SKM-1 treated with dmso at 0.1 percent for 144 hours (cell line): ENCODE measurements around the gene TUNAR.

Experiments used
- DNase-seq: peaks from one replicate; lab custom pipeline; 2025; ENCODE audit not compliant: unreplicated experiment; lab: John Stamatoyannopoulos, UW

TUNAR gene

DNA sequence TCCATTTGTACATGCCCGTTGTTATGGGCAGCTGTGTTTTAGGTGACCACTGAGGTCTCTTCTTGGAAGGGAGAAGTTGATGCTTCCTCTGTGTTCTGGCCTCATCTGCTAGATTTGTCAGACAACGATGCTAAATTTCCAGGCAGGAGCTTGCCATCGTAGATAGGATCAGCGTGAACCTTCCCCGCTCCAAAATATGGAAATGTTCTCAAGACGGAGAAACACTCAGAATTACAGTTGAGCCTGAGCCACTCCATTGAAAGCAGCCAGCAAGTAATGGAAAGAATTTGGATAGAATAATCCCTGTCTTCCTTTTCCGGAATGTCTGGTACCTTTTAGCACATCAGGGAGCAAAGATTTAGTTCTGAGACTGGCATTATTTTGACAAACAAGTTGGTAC is 34.8 kb downstream of the TUNAR start:
- no peak for DNase-seq

DNA sequence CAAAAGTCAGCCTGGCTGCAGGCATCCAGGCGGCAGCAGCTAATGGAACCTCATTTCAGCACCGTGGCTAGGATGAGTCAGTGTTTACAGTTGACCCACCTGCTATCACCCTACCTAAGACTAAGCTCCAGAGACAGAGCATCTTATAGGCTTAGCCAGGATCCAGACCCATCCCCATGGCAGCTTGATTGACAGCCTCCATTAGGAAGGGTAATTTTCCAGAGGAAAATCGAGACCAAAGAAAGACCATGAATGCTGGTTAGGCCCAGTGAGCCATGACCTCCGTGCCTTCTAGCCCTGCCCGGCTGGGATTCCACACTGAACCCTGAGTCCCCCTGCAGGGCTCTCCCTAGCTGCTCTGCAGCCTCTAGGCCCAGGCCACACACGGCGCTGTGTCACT is 38.7 kb downstream of the TUNAR start:
- DNase-seq: no peak

DNA sequence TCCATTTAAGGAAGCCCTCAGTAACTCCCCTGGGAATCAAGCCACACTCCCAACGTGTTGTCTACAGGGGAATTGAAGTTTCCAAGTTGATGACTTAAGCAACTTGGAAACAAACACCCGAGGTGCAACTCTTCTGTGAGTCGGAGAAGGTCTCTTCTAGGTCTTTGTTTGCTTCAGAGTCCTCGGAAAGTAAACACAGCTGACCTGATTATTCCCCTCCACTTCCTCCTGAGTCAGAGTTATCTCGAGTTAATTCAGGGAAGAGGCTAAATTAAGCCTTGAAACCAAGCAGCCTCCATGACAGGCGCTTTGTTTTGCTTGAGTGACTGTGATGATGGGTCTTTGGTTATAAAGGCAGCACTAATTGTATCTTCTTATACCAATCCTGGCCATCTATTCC is 41.8 kb downstream of the TUNAR start:
- DNase-seq: no peak

DNA sequence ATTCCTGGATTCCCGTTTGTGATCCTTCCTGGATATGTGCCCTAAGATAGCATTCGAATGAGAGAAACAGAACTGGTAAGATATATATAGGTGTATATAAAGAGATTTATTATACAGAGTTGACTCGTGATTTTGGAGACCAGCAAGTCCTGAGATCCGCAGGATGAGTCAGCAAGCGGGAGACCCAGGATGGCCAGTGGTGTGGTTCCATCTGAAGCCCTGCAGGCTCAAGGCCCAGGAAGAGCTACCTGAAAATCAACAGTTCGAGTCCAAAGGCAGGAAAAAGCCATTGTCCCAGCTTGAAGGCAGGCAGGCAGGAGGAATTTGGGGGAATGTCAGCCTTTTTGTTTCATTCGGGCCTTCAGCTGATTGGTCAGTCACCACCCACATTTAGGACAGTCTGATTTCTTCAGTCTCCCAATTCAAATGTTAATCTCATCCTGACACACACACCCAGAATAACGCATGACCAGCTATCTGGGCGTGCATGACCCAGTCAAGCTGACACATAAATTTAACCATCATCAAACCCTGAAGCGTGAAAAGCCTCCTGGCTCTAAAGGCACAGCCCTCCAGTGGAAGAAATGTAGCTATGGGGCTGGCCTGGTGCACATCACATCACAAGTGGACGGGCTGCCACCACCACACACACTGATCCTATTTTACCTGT is 44.3 kb downstream of the TUNAR start:
- no peak for DNase-seq

DNA sequence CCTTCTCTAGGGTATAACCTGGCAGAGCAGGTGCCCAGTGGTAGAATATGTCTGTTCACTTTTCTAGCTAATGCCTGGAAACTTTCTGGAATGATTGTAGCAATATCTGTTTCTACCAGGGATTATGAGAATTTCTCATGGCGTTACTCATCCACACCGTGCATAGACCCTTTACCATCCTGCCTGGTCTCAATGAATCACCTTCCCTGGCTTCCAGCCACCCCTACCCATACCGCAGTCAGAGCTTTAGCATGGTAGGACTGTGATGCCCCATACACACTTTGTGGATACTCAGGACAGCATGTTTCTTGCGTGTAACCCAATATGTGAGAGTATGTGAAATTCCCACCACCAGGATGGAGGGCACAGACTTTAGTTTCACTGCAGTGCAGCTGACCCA is 45.4 kb downstream of the TUNAR start:
- no peak for DNase-seq

DNA sequence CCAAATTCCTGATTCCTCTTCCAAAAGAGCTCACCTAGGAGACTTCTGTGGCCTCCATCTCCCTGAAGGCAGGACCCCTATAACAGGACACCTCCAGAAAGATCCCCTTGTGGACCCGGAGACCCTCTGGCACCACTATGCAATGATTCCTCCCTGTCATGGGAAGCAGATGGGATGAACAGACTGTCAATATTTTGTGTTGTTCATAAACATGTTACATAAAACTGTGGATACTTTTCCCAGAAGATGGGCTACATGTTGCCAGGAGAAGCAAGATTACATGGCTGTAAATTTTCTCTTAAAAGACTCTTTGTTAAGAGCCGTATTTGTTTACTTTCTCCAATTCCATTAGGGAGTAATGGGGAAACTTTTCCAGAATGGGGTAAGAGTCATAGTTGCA is 52.1 kb downstream of the TUNAR start:
- DNase-seq: no peak

DNA sequence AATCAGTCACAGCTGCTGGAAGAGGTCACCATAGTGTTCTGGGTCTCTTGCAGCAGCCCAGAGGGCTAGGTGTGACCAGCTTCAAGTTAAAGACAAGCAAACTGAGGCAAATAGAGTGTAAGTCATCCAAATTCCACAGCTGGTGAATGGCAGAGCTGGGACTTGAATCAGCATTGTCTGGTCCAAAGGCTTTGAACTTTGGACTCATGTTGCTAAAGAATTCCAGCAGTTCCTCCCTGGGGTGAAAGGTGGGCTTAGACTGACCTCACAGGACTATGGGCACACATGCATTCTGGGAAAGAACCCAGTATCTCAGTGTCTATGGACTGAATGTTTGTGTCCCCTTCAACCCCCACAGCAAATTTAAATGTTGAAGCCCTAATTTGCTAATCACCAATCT is 54.8 kb downstream of the TUNAR start:
- no peak for DNase-seq

DNA sequence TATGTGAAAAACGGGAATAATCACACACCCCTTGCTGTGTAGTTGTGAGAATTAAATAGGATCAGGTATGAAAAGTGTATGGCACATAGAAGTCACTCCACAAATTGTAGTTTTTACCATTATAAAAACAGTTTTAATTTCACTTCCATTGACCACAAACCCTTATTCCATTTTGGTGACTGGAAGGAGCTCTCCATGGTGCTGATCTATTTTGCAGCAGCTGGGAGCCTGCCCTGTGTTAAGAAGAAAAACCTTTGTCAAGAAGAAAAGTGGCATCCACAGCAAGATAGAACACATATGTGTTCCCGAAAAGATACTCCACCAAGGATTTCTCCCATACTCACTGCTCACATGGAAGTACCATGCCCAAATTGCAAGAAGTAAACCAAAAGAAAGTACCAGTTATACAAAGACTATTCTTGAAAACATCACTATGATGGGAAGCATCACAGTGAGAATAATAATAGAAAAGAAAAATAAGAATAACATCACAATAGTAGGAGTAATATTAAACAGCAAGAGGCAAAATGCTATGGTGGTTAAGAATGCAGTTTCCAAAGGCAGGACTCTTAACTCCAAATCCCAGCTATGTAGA is 58.7 kb downstream of the TUNAR start:
- DNase-seq: no peak

DNA sequence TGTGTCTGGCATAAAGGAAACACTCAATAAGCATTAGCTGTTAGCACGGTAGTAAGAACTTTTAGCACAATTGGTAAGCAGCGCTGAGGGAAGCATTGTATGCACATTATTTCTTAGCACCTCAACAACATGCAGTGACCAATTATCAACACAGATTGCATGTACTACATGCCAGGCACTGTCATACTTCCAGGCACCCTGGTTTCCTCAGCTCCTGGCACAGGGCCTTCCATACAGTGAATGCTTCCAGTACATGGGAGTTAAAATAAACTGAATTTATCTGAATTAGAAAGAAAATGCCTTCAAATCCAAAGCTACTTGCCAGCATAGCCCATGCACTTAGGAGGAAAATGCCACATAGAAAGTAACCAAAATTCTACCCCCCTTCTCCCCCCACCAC is 59.4 kb downstream of the TUNAR start:
- DNase-seq: no peak

DNA sequence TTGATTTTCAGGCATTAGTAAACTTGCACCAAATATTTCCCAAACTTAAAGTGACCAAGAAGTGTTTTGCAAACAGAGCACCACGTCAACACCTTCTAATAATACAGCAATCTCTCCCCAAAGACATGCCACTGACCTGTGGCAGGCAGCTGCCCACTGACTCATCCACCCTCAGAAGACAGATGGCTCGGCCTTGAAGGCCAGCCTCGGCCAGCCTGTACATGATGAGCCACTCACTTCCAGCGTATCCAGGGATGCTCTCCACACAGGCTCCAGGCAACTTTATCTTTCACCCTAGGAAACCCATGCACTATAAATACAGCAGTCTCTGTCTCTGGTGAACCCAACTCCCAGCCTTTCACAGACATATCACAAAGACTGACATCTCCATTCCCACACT is 62.7 kb downstream of the TUNAR start:
- no peak for DNase-seq

DNA sequence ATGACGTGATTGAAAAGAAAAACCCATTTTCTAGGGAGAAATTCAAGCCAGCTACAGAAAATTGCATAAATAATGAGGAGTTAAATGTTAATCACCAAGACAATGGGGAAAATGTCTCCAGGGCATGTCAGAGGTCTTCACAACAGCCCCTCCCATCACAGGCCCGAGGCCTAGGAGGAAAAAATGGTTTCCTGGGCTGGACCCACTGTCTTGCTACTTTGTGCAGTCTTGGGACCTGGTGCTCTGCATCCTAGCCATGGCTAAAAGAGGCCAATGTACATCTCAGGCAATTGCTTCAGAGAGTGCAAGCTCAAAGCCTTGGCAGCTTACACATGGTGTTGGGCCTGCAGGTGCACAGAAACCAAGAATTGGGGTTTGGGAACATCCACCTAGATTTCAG is 65.3 kb downstream of the TUNAR start:
- no peak for DNase-seq

DNA sequence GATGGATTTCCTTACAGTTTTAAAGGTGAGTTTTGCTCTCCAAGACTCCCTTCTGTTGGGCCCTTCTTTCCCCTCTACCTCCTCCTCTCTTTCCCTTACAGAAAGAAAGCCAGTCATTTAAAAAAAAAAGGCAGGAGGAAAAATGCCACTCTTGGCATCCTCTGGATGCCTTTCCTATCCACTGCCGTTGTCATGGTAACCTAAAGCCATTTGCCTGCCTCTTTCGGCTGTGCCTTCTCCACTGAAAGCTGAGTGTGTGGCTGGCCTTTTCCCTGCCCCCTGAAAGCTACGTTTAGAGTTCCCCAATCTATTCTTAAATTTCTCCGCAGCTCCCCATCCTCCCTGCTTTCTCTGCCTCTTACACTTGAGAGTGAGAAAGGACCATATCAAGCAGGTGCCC is 67.1 kb downstream of the TUNAR start:
- no peak for DNase-seq

DNA sequence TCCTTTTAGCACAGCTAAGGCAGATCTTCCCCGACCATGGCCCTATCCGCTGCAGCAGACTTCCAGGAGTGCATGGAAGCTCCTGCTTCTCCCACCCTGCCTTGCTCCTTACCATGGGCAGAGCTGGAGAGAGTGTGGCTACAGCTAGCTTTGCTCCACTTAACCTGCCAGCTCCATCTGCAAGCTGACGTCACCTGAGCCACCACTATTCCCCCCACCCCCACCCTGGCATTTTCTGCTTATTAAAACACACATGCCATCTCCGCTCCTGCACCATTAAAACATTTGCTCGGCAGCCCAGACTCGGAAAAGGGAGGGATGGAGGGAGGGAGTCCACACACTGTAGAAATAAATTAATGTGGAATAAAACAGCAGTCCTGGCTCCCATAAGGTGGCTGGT is 67.8 kb downstream of the TUNAR start:
- no peak for DNase-seq

DNA sequence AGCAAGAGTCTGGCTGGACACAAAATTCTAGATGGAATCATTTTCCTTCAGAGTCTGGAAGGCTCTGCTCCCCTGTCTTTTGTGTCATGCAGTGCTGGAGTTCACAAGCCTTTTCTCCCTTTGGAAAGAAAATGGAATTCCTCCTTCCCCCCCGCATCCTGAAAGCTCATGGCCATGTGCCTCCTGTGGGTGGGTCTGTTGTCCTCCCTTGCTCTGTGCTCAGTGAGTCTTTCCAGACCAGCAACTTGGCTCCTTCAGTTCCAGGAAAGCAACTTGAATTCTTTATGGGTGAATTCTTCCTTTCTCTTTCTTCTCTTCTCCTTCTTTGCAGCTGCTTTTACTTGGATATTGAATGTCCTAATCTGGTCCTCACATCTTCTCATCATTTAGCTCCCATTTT is 70.2 kb downstream of the TUNAR start:
- no peak for DNase-seq

DNA sequence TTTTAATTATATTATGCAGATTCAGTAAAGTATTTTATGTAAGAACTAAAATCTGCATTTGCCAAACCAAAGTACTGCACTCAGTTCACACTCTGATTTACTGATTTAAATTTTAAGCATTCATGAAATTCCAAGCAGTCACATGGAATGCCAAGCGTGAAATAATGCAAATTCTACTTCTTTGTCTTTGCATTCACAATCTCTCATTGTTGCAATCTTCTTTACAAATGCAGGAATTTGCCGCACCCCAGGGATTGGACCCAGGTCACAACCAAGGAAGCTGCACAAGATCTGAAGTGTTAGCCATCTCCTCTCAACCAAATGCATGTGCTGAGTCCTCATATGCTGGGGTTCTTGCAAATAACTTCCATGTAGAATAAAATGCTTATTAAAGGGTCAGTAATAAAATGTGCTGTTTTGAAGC is 71.9 kb downstream of the TUNAR start:
- DNase-seq: no peak

DNA sequence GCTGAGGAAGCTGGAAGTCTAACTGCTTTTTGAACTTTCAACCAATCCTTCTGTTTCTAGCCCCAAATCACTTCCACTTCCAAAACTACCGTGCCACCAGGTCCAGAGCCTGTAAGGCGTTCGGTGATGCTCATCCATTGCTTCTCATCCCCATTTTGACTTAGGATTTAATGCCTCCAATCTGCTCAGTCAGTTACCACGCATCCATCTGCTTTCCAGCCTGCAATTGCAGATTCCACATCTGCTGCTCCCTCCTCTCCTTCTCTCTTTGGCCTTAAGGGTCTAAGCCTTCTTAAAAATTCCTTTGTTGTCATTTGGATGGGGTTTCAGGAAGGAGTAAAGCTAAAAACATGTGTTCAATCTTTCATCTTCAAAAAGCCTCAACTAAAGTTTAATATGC is 74.7 kb downstream of the TUNAR start:
- no peak for DNase-seq

DNA sequence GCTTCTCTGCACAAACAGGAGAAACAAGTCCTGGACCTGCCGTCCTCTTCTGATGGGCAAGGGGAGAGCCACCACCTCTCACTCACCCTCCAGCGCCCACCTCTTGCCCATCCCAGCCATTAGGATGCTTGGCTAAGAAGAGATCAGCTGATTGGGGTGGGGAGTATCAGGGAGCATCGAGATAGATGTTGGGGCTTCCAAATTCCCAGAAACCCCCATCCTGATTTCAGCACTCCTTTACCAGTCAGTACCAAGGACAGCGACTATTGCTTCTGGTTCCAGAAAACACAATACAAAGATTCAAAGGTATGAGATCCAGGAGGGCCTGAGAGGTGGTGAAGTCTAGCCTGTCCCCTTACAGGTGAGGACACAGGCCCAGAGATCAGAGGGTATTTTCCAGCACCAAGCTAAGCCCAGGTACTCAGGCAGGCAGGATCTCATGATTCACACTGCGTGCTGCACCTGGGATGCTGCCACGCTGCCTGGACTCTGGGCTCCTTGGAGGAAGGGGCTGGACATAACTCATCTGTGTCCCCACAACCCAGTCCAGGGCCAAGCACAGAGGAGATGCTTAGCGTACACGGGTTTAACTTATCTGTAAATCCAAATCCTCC is 76.6 kb downstream of the TUNAR start:
- DNase-seq: no peak

DNA sequence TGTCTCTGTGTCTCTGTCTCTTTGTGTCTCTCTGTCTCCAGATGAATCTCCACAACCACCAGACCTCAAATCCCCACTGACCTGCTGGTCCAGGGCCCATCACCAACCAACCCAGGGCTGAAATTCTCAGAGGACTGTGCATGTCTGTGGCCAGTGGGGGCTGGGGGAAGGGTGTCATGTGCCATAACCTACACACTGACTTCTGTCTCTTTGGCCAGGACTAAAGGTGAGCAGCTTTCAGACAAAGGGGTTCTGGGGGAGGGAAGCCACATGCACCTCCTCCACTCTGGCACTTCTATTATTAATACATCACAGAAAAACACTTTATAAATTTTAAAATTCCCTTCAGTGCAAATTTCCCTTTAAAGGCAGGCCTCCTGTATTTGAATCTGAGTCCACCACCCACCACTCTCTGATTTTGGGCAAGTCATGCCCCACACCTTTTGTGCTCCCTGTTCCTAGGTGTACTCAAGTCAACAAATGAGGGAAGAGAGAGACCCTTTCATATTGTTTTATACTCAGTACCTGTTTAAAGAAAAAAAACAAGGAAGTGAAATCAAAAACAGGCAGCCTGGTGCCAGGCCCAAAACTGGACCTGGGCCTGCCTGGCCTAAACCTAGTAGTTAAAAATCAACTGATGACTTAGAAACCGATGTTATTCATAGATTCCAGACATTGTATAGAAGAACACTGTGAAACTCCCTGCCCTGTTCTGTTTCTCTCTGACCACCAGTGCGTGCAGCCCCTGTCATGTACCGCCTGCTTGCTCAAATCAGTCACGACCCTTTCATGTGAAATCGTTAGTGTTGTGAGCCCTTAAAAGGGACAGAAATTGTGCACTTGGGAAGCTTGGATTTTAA is 80.2 kb downstream of the TUNAR start:
- no peak for DNase-seq

DNA sequence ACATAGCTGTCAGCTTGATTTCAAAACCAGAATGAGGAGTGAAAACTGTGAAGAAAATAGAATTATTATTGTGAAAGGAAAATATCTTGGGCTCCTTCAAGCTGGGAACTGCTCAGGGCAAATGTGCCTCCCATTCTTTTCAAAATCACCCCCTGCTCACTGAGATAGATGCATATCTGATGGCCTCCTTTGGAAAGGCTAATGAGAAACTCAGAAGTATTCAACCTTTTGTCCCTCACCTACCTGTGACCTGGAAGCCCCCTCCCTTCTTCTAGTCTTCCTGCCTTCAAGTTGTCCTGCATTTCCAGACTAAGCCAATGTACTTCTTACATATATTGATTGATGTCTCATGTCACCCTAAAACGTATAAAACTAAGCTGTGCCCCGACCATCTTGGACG is 81.5 kb downstream of the TUNAR start:
- no peak for DNase-seq

DNA sequence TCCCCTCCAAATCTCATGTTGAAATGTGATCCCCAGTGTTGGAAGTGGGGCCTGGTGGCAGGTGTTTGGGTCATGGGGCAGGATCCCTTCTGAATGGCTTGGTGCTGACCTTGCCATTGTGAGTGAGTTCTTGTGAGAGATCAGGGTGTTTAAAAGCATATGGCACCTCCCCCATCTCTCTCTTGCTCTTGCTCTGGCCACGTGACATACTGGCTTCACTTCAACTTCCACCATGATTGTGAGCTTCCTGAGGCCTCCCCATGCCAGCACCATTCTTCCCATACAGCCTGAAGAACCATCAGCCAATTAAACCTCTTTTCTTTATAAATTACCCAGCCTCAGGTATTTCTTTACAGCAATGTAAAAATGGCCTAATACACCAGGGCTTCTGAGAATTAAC is 82.7 kb downstream of the TUNAR start:
- no peak for DNase-seq

DNA sequence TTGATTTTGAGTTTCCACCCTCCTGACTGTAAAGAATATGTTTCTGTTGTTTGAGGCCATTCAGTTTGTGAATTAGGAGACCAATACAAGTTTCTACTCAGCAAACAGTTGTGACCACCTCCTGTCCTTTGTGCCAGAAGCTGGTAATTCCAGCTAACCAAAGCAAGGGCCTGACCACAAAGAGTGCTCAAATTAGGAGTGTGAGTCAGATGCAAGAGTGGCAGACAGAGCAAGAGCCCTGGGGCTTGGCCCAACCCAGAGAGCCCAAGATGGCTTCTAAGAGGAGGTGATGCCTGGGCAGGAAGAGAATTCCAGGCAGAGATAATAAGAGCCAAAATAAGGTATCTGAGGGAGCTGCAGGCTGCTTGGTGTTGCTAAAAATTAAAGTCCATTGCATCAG is 84.8 kb downstream of the TUNAR start:
- DNase-seq: no peak

DNA sequence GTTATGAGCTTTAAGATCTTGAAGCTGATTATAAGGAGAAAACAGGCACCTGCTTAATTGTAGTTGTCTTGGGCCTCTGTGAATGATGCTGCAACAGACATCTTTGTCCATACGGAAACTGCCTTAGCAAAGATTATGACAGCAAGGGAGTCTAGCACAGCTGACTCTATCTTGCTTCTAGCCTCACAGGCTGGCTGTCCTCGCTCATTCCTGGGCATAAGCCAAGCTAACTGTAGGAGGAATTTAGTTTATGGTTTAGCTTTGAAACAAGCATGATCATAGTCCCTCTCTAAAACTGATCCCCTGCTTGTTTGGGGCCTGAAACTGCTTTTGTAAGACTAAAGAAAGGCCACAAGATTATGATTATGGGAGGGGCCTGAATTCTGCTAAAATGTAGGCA is 88.3 kb downstream of the TUNAR start:
- DNase-seq: no peak
